Osteocyte (in vitro differentiated cells): ENCODE results near the gene HDDC2. TPM values are rescaled to one million over a fixed set of nuclear protein-coding genes. Genes with fewer than 3 reads are reported as not detected.

Source experiments
- DNase-seq: peaks from one replicate; pipeline ENCODE4 v3.0.0; 2021; ENCODE audit warnings: mixed read lengths; ENCODE audit not compliant: unreplicated experiment; ENCODE audit errors: extremely low spot score
- H3K27ac Mint-ChIP-seq: one replicate; pipeline ENCODE4 v1.8.0; 2021; ENCODE audit warnings: mild to moderate bottlenecking, mixed read lengths; ENCODE audit not compliant: unreplicated experiment
- H3K27me3 Mint-ChIP-seq: one replicate; pipeline ENCODE4 v1.8.0; 2021; ENCODE audit warnings: mixed read lengths; ENCODE audit not compliant: unreplicated experiment
- H3K36me3 Mint-ChIP-seq: one replicate; pipeline ENCODE4 v1.8.0; 2021; ENCODE audit warnings: mixed read lengths; ENCODE audit not compliant: unreplicated experiment
- H3K4me1 Mint-ChIP-seq: one replicate; pipeline ENCODE4 v1.8.0; 2021; ENCODE audit warnings: mixed read lengths; ENCODE audit not compliant: unreplicated experiment
- H3K4me3 Mint-ChIP-seq: one replicate; pipeline ENCODE4 v1.8.0; 2021; ENCODE audit warnings: mild to moderate bottlenecking, moderate library complexity, mixed read lengths; ENCODE audit not compliant: unreplicated experiment
- H3K9me3 Mint-ChIP-seq: one replicate; pipeline ENCODE4 v1.8.0; 2021; ENCODE audit warnings: mixed read lengths; ENCODE audit not compliant: unreplicated experiment
- CTCF ChIP-seq: fragments of 200-600 bp; sonication (generic); IDR thresholded peaks from 2 replicates; pipeline ENCODE4 v1.5.0; 2021; ENCODE audit warnings: antibody characterized with exemption, mild to moderate bottlenecking, moderate library complexity
- total RNA-seq: library from RNA; stranded (reverse); gene quantifications from 2 replicates; pipeline ENCODE4 v1.2.1, GENCODE V29; 2021

The HDDC2 gene
- total RNA-seq, 1 donor from 2014 or later, result 56.6 TPM

GRCh38 chr6:125307150-125307838 lies 5.5 kb upstream of the HDDC2 start:
- Mint-ChIP-seq H3K4me3 (no peak overlapping the region), H3K4me1 (peaks cover 27% of the 10 kb centered on the region), H3K36me3 (peaks cover 4% of the 10 kb centered on the region), H3K27ac (no peak overlapping the region), H3K9me3 (peaks cover 7% of the 10 kb centered on the region), H3K27me3 (no peaks in the 10 kb centered on the region)
- TF ChIP-seq CTCF, result no peak
- no peak for DNase-seq

- Mint-ChIP-seq H3K4me3 (no peak overlapping the region), H3K36me3 (peaks cover 4% of the 10 kb centered on the region), H3K27me3 (no peaks in the 10 kb centered on the region), H3K9me3 (peaks cover 7% of the 10 kb centered on the region), H3K27ac (no peak overlapping the region), H3K4me1 (peaks cover 26% of the 10 kb centered on the region)
- TF ChIP-seq CTCF, result no peak
- no peak for DNase-seq
Measured at GRCh38 chr6:125306756-125307149, 5.0 kb upstream of the HDDC2 start.

GRCh38 chr6:125304970-125305660 lies 3.3 kb upstream of the HDDC2 start:
- H3K9me3 Mint-ChIP-seq, result peaks cover 7% of the 10 kb centered on the region
- H3K27ac Mint-ChIP-seq, result no peak overlapping the region
- H3K27me3 Mint-ChIP-seq, result no peaks in the 10 kb centered on the region
- H3K4me3 Mint-ChIP-seq, result no peak overlapping the region
- H3K36me3 Mint-ChIP-seq, result peaks cover 4% of the 10 kb centered on the region
- no peak for TF ChIP-seq CTCF
- peaks cover 34% of the 10 kb centered on the region for H3K4me1 Mint-ChIP-seq
- no peak for DNase-seq

GRCh38 chr6:125303512-125303854 lies 1.7 kb upstream of the HDDC2 start:
- TF ChIP-seq CTCF, result no peak
- no peak overlapping the region for H3K4me3 Mint-ChIP-seq
- H3K27ac Mint-ChIP-seq, result no peak overlapping the region
- H3K4me1 Mint-ChIP-seq, result peaks cover 43% of the 10 kb centered on the region
- H3K27me3 Mint-ChIP-seq, result no peaks in the 10 kb centered on the region
- no peak for DNase-seq
- peaks cover 7% of the 10 kb centered on the region for H3K9me3 Mint-ChIP-seq
- peaks cover 12% of the 10 kb centered on the region for H3K36me3 Mint-ChIP-seq

GRCh38 chr6:125302840-125303511 lies 1.2 kb upstream of the HDDC2 start:
- H3K9me3 Mint-ChIP-seq, result peaks cover 7% of the 10 kb centered on the region
- no peak overlapping the region for H3K27ac Mint-ChIP-seq
- H3K4me1 Mint-ChIP-seq, result peaks cover 41% of the 10 kb centered on the region
- H3K36me3 Mint-ChIP-seq, result peaks cover 16% of the 10 kb centered on the region
- no peak for TF ChIP-seq CTCF
- peak overlapping the region; percentile 85 for H3K4me3 Mint-ChIP-seq
- no peak for DNase-seq
- H3K27me3 Mint-ChIP-seq, result no peaks in the 10 kb centered on the region
